Spleen (tissue), 7 donors: ENCODE data around the gene KCNJ10.

Experiments
- CTCF ChIP-seq, 11 experiments: fragments of 200-600 bp in 7 of 11; fragments of 450-650 bp in 4 of 11; sonication (generic) in 4 of 11; IDR thresholded peaks in 8 of 11; conservative IDR thresholded peaks in 3 of 11; 1 replicate in 7 of 11; 2 replicates in 4 of 11; pipeline versions ENCODE4 v1.4.0 to v1.8.0; 2016 to 2021; ENCODE audit warnings: antibody characterized with exemption in 11 of 11, inconsistent platforms in 4 of 11, mild to moderate bottlenecking in 1 of 11
- POLR2A ChIP-seq, 3 donors: fragments of 450-650 bp; IDR thresholded peaks; one replicate each; pipeline ENCODE4 v1.5.1; 2017; ENCODE audit warnings: antibody characterized with exemption in 3 of 3, mild to moderate bottlenecking in 1 of 3
- POLR2AphosphoS5 ChIP-seq, 3 donors: sonication (generic); formaldehyde crosslinking; IDR thresholded peaks; one replicate each; pipeline ENCODE4 v1.5.1; 2017; ENCODE audit warnings: antibody characterized with exemption in 3 of 3
- donor health status: DM: no; HTN: no; CAD: no; lungs with moderate emphysema.
- donor health status: DM: no; HTN: no; CAD: no.
- donor health status: DM: no; HTN: no; CAD: no.

- TF ChIP-seq CTCF (IDR thresholded peaks at IDR 0.05 in 8 of 11, conservative IDR thresholded peaks at IDR 0.05 in 3 of 11) = no peak
- TF ChIP-seq POLR2A (IDR thresholded peaks at IDR 0.05) = no peak
- TF ChIP-seq POLR2AphosphoS5 (IDR thresholded peaks at IDR 0.05) = no peak
Observed at GRCh38 chr1:160094806-160095205, 24.8 kb upstream of the KCNJ10 start.
